ENCODE measurements around the gene PTPRC. TPM values are rescaled to one million over a fixed set of nuclear protein-coding genes. Genes with fewer than 3 reads are reported as not detected.

The PTPRC gene
- total RNA-seq, 2 donors from 2014 or later: 27.1 to 86.8 TPM

DNA sequence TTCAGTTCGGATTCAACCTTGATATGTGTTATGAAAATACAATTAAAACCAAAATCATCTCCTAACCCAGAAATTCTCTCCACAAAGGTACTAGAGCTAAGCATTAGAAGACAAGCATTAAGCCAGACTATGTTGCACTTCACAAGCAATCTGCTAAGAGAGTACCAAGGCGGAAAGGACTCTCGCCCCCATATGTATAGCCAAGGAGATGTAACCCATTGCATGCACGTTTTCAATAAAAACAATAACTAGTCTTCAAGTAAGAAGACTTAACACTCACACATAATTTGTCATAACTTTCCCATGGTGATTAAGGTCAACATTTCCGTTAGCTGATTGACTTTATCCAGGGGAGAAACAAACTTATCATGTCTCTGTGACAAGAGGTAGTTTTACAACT lies 27.6 kb upstream of the PTPRC start:
- no peak overlapping the region for H3K27ac ChIP-seq
- DNase-seq (ENCODE audit: low spot score) (no peak), ATAC-seq (ENCODE audit: insufficient number of reproducible peaks, low FRiP score, low read depth) (no peak)
- no peaks in the 10 kb centered on the region for H3K4me1 ChIP-seq (ENCODE audit: control insufficient read depth in 1 of 2, low read depth in 2 of 2)
- no peaks in the 10 kb centered on the region for H3K27me3 ChIP-seq (replicated peaks; ENCODE audit: insufficient read depth)
- no peak overlapping the region for H3K4me3 ChIP-seq
- H3K9me3 ChIP-seq: no peaks in the 10 kb centered on the region
- H3K36me3 ChIP-seq: no peaks in the 10 kb centered on the region
- TF ChIP-seq, protein P1, sequence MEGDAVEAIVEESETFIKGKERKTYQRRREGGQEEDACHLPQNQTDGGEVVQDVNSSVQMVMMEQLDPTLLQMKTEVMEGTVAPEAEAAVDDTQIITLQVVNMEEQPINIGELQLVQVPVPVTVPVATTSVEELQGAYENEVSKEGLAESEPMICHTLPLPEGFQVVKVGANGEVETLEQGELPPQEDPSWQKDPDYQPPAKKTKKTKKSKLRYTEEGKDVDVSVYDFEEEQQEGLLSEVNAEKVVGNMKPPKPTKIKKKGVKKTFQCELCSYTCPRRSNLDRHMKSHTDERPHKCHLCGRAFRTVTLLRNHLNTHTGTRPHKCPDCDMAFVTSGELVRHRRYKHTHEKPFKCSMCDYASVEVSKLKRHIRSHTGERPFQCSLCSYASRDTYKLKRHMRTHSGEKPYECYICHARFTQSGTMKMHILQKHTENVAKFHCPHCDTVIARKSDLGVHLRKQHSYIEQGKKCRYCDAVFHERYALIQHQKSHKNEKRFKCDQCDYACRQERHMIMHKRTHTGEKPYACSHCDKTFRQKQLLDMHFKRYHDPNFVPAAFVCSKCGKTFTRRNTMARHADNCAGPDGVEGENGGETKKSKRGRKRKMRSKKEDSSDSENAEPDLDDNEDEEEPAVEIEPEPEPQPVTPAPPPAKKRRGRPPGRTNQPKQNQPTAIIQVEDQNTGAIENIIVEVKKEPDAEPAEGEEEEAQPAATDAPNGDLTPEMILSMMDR (IDR thresholded peaks at IDR 0.05): no peak

DNA sequence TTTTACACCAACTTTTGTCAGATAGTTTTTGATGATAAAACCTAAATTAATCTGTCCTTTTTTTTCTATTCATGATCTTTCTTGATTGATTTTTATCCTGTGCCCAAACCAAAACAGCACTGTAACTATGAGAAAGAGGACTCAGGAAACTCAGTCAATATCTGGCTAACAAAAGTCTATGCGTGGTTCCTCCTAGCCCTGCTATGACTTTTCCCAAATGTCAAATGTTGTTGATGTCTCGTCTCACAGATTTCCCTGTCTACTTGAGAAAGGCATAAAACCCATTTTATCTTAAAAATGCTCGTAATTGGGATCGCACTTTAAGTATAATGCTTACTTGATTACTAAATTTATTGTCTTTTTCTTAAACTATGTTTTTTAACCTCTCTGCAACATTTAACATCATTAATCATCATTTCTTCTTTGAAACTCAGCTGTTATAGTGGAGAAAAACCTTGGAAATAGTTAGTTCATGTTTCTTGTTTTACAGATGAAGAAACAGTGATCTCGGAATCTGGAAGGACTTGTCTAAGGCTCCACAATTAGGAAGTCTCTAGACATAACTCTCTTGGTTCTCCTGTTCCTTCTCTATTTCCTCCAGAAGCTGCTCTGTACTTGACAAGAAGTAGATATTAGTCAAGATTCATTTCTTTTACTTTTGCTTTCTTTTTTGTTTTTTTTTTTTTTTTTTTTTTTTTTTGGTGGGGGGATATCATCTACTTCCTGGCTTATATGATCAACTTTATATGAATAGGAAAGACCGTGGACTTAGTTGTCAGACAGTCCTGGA lies 26.2 kb upstream of the PTPRC start:
- no peak overlapping the region for H3K27ac ChIP-seq
- DNase-seq (ENCODE audit: low spot score): no peak
- TF ChIP-seq, protein P1 (IDR thresholded peaks at IDR 0.05): no peak
- H3K4me3 ChIP-seq: no peak overlapping the region
- no peaks in the 10 kb centered on the region for H3K4me1 ChIP-seq (ENCODE audit: control insufficient read depth in 1 of 2, low read depth in 2 of 2)
- H3K36me3 ChIP-seq: no peaks in the 10 kb centered on the region
- no peak for ATAC-seq (ENCODE audit: insufficient number of reproducible peaks, low FRiP score, low read depth)
- no peaks in the 10 kb centered on the region for H3K9me3 ChIP-seq
- no peaks in the 10 kb centered on the region for H3K27me3 ChIP-seq (replicated peaks; ENCODE audit: insufficient read depth)

DNA sequence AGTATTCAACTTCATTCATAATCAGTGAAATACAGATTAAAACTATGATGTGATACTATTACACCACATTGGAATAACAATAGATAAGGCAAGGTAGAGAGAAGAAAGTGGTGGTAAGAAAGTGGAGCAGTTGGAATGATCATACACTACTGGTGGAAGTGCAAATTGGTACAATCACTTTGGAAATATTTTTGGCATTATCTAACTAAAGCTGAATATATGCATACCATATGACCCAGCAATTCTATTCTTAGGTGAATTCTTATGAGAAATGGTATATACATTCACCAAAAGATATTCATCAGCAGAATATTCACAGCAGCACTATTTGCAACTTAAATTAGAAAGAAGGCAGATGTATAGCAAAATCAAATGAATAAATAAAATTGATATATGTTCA lies 21.4 kb upstream of the PTPRC start:
- ATAC-seq (ENCODE audit: insufficient number of reproducible peaks, low FRiP score, low read depth): no peak
- no peaks in the 10 kb centered on the region for H3K9me3 ChIP-seq
- no peak overlapping the region for H3K4me3 ChIP-seq
- DNase-seq (ENCODE audit: low spot score): no peak
- no peaks in the 10 kb centered on the region for H3K4me1 ChIP-seq (ENCODE audit: control insufficient read depth in 1 of 2, low read depth in 2 of 2)
- no peaks in the 10 kb centered on the region for H3K27me3 ChIP-seq (replicated peaks; ENCODE audit: insufficient read depth)
- TF ChIP-seq, protein P1 (IDR thresholded peaks at IDR 0.05): no peak
- no peaks in the 10 kb centered on the region for H3K36me3 ChIP-seq
- H3K27ac ChIP-seq: no peak overlapping the region

DNA sequence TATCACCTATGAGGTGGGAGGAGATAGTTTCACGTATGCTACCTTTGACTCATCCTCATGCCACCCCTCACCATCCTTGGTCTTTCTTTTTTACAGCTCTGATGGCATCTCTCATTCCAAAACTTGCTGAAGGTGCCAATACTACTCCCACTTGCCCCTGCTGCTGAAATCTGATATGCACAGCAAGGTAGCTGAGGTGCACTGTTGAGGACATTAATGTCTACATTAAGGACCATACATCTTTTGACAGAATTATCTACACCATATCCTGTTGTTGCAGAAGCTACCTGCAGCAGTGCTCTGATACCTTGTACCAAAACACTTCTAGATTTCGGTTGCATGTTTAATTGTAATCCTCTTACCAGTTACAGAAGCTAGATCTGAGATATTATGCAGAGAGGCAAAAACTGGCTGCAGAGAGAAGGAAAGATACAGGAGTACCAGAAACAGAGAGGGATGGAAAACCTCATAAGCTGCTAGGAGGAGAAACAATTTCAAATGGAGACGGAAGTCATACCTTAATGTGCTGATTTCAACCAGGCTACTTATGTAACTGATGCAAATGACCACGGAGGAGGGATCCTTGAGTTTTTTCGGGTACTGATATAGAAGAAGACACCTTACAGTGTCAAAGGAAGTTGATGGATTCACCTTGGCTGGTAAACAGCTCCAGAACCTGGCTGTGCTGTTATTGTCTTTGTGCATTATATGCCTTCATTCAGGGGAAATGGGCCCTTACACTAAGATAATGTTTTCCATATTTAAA lies 19.3 kb upstream of the PTPRC start:
- no peaks in the 10 kb centered on the region for H3K4me1 ChIP-seq (ENCODE audit: control insufficient read depth in 1 of 2, low read depth in 2 of 2)
- no peaks in the 10 kb centered on the region for H3K36me3 ChIP-seq
- TF ChIP-seq, protein P1 (IDR thresholded peaks at IDR 0.05): no peak
- ATAC-seq (ENCODE audit: insufficient number of reproducible peaks, low FRiP score, low read depth) (no peak), DNase-seq (ENCODE audit: low spot score) (no peak)
- H3K27me3 ChIP-seq (replicated peaks; ENCODE audit: insufficient read depth): no peaks in the 10 kb centered on the region
- H3K9me3 ChIP-seq: no peaks in the 10 kb centered on the region
- H3K27ac ChIP-seq: no peak overlapping the region
- no peak overlapping the region for H3K4me3 ChIP-seq

DNA sequence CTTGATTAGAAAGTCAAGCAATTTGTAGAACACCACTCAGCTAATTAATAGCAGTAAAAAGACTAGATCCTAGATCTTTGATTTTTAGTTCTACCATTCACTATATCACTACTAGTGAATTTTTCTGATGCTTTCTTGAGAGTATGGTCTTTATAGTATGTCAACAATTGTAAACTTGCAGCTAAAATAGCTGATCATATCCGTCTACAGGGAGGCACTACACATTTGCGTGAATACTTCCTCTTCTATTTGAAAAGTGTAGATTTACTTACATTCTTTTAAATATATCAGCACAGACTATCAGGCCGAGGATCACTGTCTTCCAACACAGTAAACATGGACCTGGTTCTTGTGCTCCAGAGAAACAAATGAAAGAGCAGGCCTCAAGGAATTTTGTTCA lies 18.6 kb upstream of the PTPRC start:
- TF ChIP-seq, protein P1 (IDR thresholded peaks at IDR 0.05): no peak
- Histone ChIP-seq H3K36me3 (no peaks in the 10 kb centered on the region), H3K4me1 (ENCODE audit: control insufficient read depth in 1 of 2, low read depth in 2 of 2) (no peaks in the 10 kb centered on the region), H3K4me3 (no peak overlapping the region), H3K27me3 (replicated peaks; ENCODE audit: insufficient read depth) (no peaks in the 10 kb centered on the region), H3K27ac (no peak overlapping the region), H3K9me3 (no peaks in the 10 kb centered on the region)
- ATAC-seq (ENCODE audit: insufficient number of reproducible peaks, low FRiP score, low read depth): no peak
- no peak for DNase-seq (ENCODE audit: low spot score)
